ENCODE measurements around the gene IL10RB. TPM values are rescaled to one million over a fixed set of nuclear protein-coding genes. Genes with fewer than 3 reads are reported as not detected.

Gene IL10RB
- total and polyA plus RNA-seq, 2 of the 13 experiments (the other 11 are each of a cell fraction or from before 2014, with no cell fraction given), result 17.4 to 18.2 TPM

DNA sequence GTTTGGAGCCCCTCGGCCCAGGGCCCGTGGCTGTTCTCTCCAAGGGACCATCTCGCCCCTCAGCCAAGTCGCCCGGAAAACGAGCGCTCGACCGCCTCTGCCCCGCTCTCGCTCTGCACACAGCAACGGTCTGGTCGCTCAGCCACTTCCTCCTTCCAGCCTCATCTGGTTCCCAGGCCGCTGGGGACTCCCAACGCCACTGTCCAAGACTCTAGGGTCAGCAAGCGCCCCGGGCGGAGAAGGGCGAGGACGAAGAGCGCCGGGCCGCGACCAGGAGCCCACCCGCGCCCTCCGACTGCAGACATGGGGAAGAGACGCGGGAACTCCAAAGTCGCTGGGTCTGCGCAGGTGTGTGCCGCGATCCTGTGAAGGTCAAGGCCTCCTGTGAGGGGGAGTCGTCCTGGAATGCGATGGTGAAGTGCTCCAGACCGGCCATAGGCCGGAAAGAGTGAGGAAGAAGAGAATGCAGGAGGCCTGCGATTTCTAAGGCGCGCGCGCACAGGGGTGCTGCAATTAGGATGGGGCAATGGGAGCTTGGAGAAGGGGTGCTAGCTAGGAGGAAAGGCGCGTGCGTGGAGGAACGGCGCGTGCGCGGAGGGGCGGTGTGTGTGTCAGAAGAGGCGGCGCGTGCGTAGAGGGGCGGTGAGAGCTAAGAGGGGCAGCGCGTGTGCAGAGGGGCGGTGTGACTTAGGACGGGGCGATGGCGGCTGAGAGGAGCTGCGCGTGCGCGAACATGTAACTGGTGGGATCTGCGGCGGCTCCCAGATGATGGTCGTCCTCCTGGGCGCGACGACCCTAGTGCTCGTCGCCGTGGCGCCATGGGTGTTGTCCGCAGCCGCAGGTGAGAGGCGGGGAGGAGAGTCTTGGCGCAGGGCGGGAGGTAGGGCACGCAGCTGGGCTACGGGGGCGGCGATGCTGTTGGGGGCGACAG lies 58.4 kb downstream of the IL10RB start, which contains the start of gene IFNAR1 (continued):
- TF ChIP-seq POGK (CRISPR knock-in tag; conservative IDR thresholded peaks at IDR 0.05) (peak; percentile 68), BRD4 (CRISPR knock-in tag; IDR thresholded peaks at IDR 0.05) (peak; percentile 76; the same call in 1 of the 2 replicates), KMT2B (CRISPR knock-in tag; IDR thresholded peaks at IDR 0.05) (peak; percentile 43; the same call in 1 of the 2 replicates), FOXO4 (CRISPR knock-in tag; conservative IDR thresholded peaks at IDR 0.05) (no peak), SMAD1 (CRISPR knock-in tag; IDR thresholded peaks at IDR 0.05; ENCODE audit: borderline replicate concordance, low read depth) (0 out of 2 replicates have a peak, but pooled peaks have one; percentile 39), ZSCAN22 (CRISPR knock-in tag; IDR thresholded peaks at IDR 0.05) (no peak; the same call in 1 of the 2 replicates), SKI (IDR thresholded peaks at IDR 0.05; ENCODE audit: partially characterized antibody) (peak; percentile 68), RXRA (CRISPR knock-in tag; IDR thresholded peaks at IDR 0.05) (peak; percentile 67), NKX3-1 (CRISPR knock-in tag; IDR thresholded peaks at IDR 0.05) (peak; percentile 35; the same call in 1 of the 2 replicates), MYNN (CRISPR knock-in tag; IDR thresholded peaks at IDR 0.05; ENCODE audit: low read depth) (no peak), KAT2B (IDR thresholded peaks at IDR 0.05; ENCODE audit: borderline replicate concordance, low read depth, low read length) (no peak), MEIS1 (CRISPR knock-in tag; IDR thresholded peaks at IDR 0.05; ENCODE audit: borderline replicate concordance) (peak; percentile 89), HOXA7 (CRISPR knock-in tag; IDR thresholded peaks at IDR 0.05) (no peak), POLR2AphosphoS5 (IDR thresholded peaks at IDR 0.05; ENCODE audit: low read depth, low read length) (peak; percentile 92), ZNF34 (CRISPR knock-in tag; IDR thresholded peaks at IDR 0.05; ENCODE audit: borderline replicate concordance) (no peak), GABPB1 (CRISPR knock-in tag; IDR thresholded peaks at IDR 0.05) (peak; percentile 63), BORCS8-MEF2B (CRISPR knock-in tag; IDR thresholded peaks at IDR 0.05) (peak; percentile 83), ZNF251 (CRISPR knock-in tag; IDR thresholded peaks at IDR 0.05) (no peak), ZNF775 (CRISPR knock-in tag; IDR thresholded peaks at IDR 0.05; ENCODE audit: borderline replicate concordance) (no peak; the same call in 1 of the 2 replicates), REXO4 (CRISPR knock-in tag; IDR thresholded peaks at IDR 0.05; ENCODE audit: borderline replicate concordance) (no peak)
- TF ChIP-seq, protein P1, sequence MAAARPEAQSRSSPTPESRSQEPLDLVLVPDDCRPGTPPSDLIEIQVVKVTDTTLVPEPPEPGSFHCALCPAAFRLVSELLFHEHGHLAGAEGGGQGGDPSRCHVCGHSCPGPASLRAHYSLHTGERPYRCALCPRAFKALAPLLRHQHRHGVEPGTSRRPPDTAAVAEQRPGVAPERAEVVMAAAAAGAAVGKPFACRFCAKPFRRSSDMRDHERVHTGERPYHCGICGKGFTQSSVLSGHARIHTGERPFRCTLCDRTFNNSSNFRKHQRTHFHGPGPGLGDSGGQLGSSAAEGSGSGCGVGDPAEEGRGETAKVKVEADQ (CRISPR knock-in tag; IDR thresholded peaks at IDR 0.05; ENCODE audit: borderline replicate concordance), result peak; percentile 72; the same call in 1 of the 2 replicates
- TF ChIP-seq, protein P2, sequence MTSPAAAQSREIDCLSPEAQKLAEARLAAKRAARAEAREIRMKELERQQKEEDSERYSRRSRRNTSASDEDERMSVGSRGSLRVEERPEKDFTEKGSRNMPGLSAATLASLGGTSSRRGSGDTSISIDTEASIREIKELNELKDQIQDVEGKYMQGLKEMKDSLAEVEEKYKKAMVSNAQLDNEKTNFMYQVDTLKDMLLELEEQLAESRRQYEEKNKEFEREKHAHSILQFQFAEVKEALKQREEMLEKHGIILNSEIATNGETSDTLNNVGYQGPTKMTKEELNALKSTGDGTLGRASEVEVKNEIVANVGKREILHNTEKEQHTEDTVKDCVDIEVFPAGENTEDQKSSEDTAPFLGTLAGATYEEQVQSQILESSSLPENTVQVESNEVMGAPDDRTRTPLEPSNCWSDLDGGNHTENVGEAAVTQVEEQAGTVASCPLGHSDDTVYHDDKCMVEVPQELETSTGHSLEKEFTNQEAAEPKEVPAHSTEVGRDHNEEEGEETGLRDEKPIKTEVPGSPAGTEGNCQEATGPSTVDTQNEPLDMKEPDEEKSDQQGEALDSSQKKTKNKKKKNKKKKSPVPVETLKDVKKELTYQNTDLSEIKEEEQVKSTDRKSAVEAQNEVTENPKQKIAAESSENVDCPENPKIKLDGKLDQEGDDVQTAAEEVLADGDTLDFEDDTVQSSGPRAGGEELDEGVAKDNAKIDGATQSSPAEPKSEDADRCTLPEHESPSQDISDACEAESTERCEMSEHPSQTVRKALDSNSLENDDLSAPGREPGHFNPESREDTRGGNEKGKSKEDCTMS (CRISPR knock-in tag; conservative IDR thresholded peaks at IDR 0.05), result no peak
